ENCODE measurements around the gene IGF1R. TPM values are rescaled to one million over a fixed set of nuclear protein-coding genes. Genes with fewer than 3 reads are reported as not detected.

The IGF1R gene
- total RNA-seq, 2 donors from 2014 or later = 35.0 to 37.0 TPM

DNA sequence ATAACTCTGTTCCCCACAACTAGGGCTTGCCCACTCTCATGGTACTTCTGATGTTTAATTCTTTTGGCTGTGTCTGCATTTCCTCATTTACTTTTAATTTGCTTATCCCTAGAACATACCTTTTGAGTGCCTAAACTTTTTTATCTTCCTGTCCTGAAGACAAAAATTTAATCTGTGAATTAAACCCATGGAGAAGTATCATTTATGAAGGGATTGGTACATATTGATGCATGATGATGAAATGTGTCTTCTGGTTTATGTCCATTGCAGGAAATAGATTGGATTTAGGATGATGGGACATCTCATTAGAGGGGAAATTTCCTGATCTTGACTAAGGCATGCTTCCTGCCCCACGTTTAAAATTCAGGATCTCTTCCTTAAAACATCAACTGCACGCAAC, 249.8 kb downstream of the IGF1R start:
- TF ChIP-seq, protein P1, sequence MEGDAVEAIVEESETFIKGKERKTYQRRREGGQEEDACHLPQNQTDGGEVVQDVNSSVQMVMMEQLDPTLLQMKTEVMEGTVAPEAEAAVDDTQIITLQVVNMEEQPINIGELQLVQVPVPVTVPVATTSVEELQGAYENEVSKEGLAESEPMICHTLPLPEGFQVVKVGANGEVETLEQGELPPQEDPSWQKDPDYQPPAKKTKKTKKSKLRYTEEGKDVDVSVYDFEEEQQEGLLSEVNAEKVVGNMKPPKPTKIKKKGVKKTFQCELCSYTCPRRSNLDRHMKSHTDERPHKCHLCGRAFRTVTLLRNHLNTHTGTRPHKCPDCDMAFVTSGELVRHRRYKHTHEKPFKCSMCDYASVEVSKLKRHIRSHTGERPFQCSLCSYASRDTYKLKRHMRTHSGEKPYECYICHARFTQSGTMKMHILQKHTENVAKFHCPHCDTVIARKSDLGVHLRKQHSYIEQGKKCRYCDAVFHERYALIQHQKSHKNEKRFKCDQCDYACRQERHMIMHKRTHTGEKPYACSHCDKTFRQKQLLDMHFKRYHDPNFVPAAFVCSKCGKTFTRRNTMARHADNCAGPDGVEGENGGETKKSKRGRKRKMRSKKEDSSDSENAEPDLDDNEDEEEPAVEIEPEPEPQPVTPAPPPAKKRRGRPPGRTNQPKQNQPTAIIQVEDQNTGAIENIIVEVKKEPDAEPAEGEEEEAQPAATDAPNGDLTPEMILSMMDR (IDR thresholded peaks at IDR 0.05) = no peak
- Histone ChIP-seq H3K9me3 (no peaks in the 10 kb centered on the region), H3K36me3 (no peaks in the 10 kb centered on the region), H3K4me3 (no peak overlapping the region), H3K4me1 (no peaks in the 10 kb centered on the region), H3K9ac (ENCODE audit: low read depth in 2 of 2, low read length in 2 of 2) (no peak overlapping the region), H3K27ac (no peak overlapping the region), H3K27me3 (no peaks in the 10 kb centered on the region)
- DNase-seq = no peak
- intact Hi-C loops (cut with DNase I) = no loop called here

DNA sequence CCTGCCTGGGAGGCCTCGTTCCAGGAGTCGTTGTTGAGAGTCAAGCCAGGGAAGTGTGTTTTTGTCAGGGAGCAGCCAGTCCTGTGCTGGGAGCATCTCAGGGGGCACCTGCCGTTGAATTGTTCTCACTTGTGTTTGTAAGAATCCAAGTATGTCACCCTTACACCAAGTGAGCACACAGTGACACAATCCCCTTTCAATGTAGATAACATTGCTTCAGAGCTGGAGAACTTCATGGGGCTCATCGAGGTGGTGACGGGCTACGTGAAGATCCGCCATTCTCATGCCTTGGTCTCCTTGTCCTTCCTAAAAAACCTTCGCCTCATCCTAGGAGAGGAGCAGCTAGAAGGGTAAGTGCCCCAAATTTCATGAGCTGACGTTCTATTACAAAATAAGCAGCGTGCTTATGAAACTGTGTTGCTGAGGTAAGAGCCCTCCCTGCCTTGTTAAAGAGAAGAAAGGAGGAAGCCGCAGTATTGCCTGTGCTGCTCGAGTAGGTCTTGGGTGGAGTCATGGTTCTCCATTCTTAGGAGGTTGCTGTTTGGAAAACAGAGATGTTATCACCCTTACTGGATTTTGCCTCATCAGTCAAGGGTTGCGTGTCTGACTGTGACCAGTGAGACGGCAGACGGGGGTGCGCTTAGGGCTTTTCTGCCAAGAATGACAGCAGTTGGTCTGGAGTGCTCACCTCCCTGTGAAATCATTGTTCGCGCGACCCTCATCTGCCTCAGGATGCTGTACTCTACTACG, 251.1 kb downstream of the IGF1R start:
- H3K9me3 ChIP-seq = no peaks in the 10 kb centered on the region
- no peak overlapping the region for H3K27ac ChIP-seq
- no peaks in the 10 kb centered on the region for H3K4me1 ChIP-seq
- no peak for DNase-seq
- H3K4me3 ChIP-seq = no peak overlapping the region
- H3K27me3 ChIP-seq = no peaks in the 10 kb centered on the region
- TF ChIP-seq, protein P1 (IDR thresholded peaks at IDR 0.05) = no peak
- no peak overlapping the region for H3K9ac ChIP-seq (ENCODE audit: low read depth in 2 of 2, low read length in 2 of 2)
- intact Hi-C loops (cut with DNase I) = no loop called here
- H3K36me3 ChIP-seq = no peaks in the 10 kb centered on the region

GRCh38 chr15:98900356-98900755, 252.0 kb downstream of the IGF1R start:
- H3K27me3 ChIP-seq = no peaks in the 10 kb centered on the region
- TF ChIP-seq, protein P1 (IDR thresholded peaks at IDR 0.05) = no peak
- no peaks in the 10 kb centered on the region for H3K36me3 ChIP-seq
- DNase-seq = no peak
- no peaks in the 10 kb centered on the region for H3K9me3 ChIP-seq
- no peak overlapping the region for H3K9ac ChIP-seq (ENCODE audit: low read depth in 2 of 2, low read length in 2 of 2)
- H3K4me3 ChIP-seq = no peak overlapping the region
- H3K27ac ChIP-seq = no peak overlapping the region
- intact Hi-C loops (cut with DNase I) = no loop called here
- no peaks in the 10 kb centered on the region for H3K4me1 ChIP-seq

- no peak for DNase-seq
- Histone ChIP-seq H3K27me3 (no peaks in the 10 kb centered on the region), H3K9ac (ENCODE audit: low read depth in 2 of 2, low read length in 2 of 2) (peak overlapping the region in 1 of 2 donors; percentile 9), H3K27ac (no peak overlapping the region), H3K4me3 (no peak overlapping the region), H3K36me3 (no peaks in the 10 kb centered on the region), H3K4me1 (no peaks in the 10 kb centered on the region), H3K9me3 (no peaks in the 10 kb centered on the region)
- intact Hi-C loops (cut with DNase I) = no loop called here
- TF ChIP-seq, protein P1 (IDR thresholded peaks at IDR 0.05) = no peak
Measured at GRCh38 chr15:98901434-98902072, 253.2 kb downstream of the IGF1R start.

DNA sequence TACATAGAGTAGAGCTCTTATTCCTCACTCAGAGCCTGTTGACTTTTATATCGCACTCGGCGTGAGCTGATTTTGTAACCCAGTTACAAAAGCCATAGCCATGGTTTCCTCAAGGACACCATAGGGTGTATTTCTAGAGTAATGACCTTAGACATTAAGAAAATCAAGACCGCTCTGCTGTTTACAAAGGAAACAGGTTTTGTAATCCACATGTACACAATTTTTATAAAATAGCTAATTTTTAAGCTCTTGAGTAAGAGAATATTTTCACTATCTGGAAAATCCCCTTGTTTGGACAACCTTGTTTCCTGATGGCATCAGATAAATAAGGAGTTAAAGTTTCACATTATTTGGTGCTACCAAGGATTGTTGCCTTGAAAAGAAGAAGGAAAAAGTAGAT, 254.6 kb downstream of the IGF1R start:
- Histone ChIP-seq H3K36me3 (no peaks in the 10 kb centered on the region), H3K27me3 (no peaks in the 10 kb centered on the region), H3K9ac (ENCODE audit: low read depth in 2 of 2, low read length in 2 of 2) (no peak overlapping the region), H3K9me3 (no peaks in the 10 kb centered on the region), H3K4me1 (no peaks in the 10 kb centered on the region), H3K4me3 (no peak overlapping the region), H3K27ac (no peak overlapping the region)
- TF ChIP-seq, protein P1 (IDR thresholded peaks at IDR 0.05) = no peak
- no peak for DNase-seq
- intact Hi-C loops (cut with DNase I) = no loop called here

All from colonic mucosa (tissue), 4 donors.